Measurements from ENCODE around the gene FGF11.

DNA sequence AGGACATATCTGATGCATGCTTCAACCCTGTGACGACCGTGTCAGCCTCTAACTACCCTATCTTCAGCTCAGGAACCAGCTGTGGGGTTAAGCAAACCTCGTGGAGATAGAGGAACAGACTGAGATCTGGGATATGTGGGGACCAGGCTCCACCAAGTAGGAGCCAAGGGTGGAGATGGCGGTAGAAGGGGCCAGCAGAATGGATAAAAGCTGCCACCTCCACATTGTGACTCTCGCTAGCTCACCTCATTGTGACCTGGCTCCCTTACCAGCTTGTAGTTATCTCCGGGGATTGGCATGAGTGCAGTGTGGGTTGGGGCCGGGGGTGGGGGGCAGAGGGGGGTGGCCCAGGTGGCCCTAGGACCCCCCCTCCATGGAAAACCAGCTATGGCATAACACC is 14.0 kb upstream of the FGF11 start, which contains the start of gene SPEM2:
- no peak for TF ChIP-seq POLR2A (IDR thresholded peaks at IDR 0.05; ENCODE audit: low read length)
- TF ChIP-seq GATA1 (IDR thresholded peaks at IDR 0.05; ENCODE audit: low read depth, low read length), result no peak

All from erythroblast (primary cell).